ENCODE data around the gene SIPA1. TPM values are rescaled to one million over a fixed set of nuclear protein-coding genes. Genes with fewer than 3 reads are reported as not detected.
A peak's percentile ranks its signal among the peaks of the same experiment; 100 is the strongest.

SIPA1 gene
- total and polyA plus RNA-seq, 9 of the 15 experiments (the other 6 are each of a cell fraction or from before 2014, with no cell fraction given) = 0.25 to 85.8 (median 16.8) TPM

- H3K27me3 ChIP-seq (ENCODE audit: control insufficient read depth in 2 of 2, insufficient read depth in 2 of 2, low read length in 2 of 2) = no peaks in the 10 kb centered on the region
- peaks cover 43% of the 10 kb centered on the region for H3K79me2 ChIP-seq (ENCODE audit: control insufficient read depth, insufficient read depth, low read length)
- no peak overlapping the region for H2AFZ ChIP-seq (ENCODE audit: low read depth, low read length)
- intact Hi-C loops (cut with micrococcal nuclease) = no loop called here
- peak overlapping the region in 1 of 2 experiments; percentile 97; a peak in 2 of 4 replicates for H3K9ac ChIP-seq (ENCODE audit: insufficient read depth in 1 of 2, low read depth in 2 of 2, low read length in 2 of 2)
- H3K36me3 ChIP-seq (ENCODE audit: control insufficient read depth, insufficient read depth, low read length) = peaks cover 59% of the 10 kb centered on the region; the same call in 2 of the 3 replicates
- FAIRE-seq (no peak), DNase-seq (ENCODE audit: extremely low read depth in 1 of 4, low spot score in 3 of 4) (no peak), ATAC-seq (no peak)
- ChIA-PET CTCF (ENCODE audit: low intra/inter-chr PET ratio) (no interaction called here), POLR2A (interaction anchor here (0.7 to 1.0 kb wide), 2 partner anchors 9 to 14 kb away, joined by 3 to 5 read pairs; no protein-coding TSS in a partner anchor)
- H3K4me3 ChIP-seq = no peak overlapping the region
- WGBS (ENCODE audit: insufficient coverage, low coverage, missing lambda C conversion rate) = 94% methylated on average over 29 of the region's 33 CpGs
- BruUV-seq (replicated peaks) = no TSS peak
- TF ChIP-seq MBD1 (CRISPR knock-in tag; IDR thresholded peaks at IDR 0.05) (no peak), RBFOX2 (IDR thresholded peaks at IDR 0.05; ENCODE audit: low read depth, low read length) (peak; percentile 14; the same call in 1 of the 2 replicates)
- no peak overlapping the region for H3K27ac ChIP-seq (ENCODE audit: extremely low read depth, low read depth, low read length)
- H3K9me3 ChIP-seq (replicated peaks; ENCODE audit: control insufficient read depth, insufficient read depth, low read depth, low read length) = no peaks in the 10 kb centered on the region
- H3K4me2 ChIP-seq (ENCODE audit: insufficient read depth, low read length) = no peak overlapping the region
- H4K20me1 ChIP-seq (replicated peaks; ENCODE audit: control insufficient read depth, insufficient read depth, low read length) = no peaks in the 10 kb centered on the region; the same call in 1 of the 2 replicates
- peaks cover 8 to 55% of the 10 kb centered on the region in 2 experiments; a peak in 4 of 5 replicates for H3K4me1 ChIP-seq (replicated peaks in 1 of 2; ENCODE audit: control insufficient read depth in 2 of 2, insufficient read depth in 2 of 2, low read length in 2 of 2)
- no peaks in the 10 kb centered on the region for H3K9me1 ChIP-seq (ENCODE audit: control insufficient read depth, insufficient read depth, low read length)
- in situ Hi-C loops (cut with MboI) = no loop called here
Measured at GRCh38 chr11:65617990-65618751, 19.7 kb upstream of the SIPA1 start.
